OCI-LY7 (cell line): Measurements from ENCODE around the gene SLC4A3. TPM values are rescaled to one million over a fixed set of nuclear protein-coding genes. Genes with fewer than 3 reads are reported as not detected.
"Not testable (repeated sequence)": the region's sequence is repeated elsewhere in the genome, so short reads cannot be mapped to it uniquely, and the experiment has no call there.

Source experiments
- BruUV-seq: library from RNA; stranded (reverse); fragments of 400-500 nt; replicated peaks from 2 replicates; lab custom pipeline; 2021; lab: Mats Ljungman, UMichigan
- CTCF ChIA-PET: fragments of 300-600 bp; sonication (Branson Sonifier 250); formaldehyde crosslinking; loops from one replicate; lab custom pipeline; 2022; ENCODE audit warnings: antibody characterized with exemption; ENCODE audit not compliant: unreplicated experiment; lab: Charles Lee
- POLR2A ChIA-PET: fragments of 300-600 bp; sonication (Branson Sonifier 250); formaldehyde crosslinking; loops from one replicate; lab custom pipeline; 2022; ENCODE audit warnings: antibody characterized with exemption; lab: Charles Lee
- DNase-seq: peaks from one replicate; pipeline ENCODE4 v3.0.0-alpha.2; 2015; ENCODE audit warnings: low spot score
- H2AFZ ChIP-seq: fragments of 200-600 bp; sonication (generic), shearing (Covaris generic); 2 replicates; pipeline ENCODE4 v1.6.1; 2014; ENCODE audit warnings: mild to moderate bottlenecking, antibody characterized with exemption, low read length, moderate library complexity
- H3K27ac ChIP-seq: fragments of 200-600 bp; sonication (generic); 2 replicates; pipeline ENCODE4 v1.5.1; 2014; ENCODE audit warnings: mixed run types, low read depth, mild to moderate bottlenecking, moderate library complexity, low read length, inconsistent platforms; ENCODE audit not compliant: poor library complexity, severe bottlenecking
- H3K36me3 ChIP-seq: fragments of 200-600 bp; sonication (generic); 2 replicates; pipeline ENCODE4 v1.6.1; 2014; ENCODE audit warnings: mild to moderate bottlenecking, antibody characterized with exemption, low read length, moderate library complexity, mixed read lengths; ENCODE audit not compliant: insufficient read depth
- H3K4me1 ChIP-seq: fragments of 200-600 bp; sonication (generic); 2 replicates; pipeline ENCODE4 v1.5.1; 2014; ENCODE audit warnings: mild to moderate bottlenecking, low read length; ENCODE audit not compliant: insufficient read depth, poor library complexity, severe bottlenecking
- H3K4me2 ChIP-seq: fragments of 200-600 bp; sonication (generic); 2 replicates; pipeline ENCODE4 v1.6.1; 2014; ENCODE audit warnings: mild to moderate bottlenecking, low read length
- H3K4me3 ChIP-seq: fragments of 200-600 bp; sonication (generic); 2 replicates; pipeline ENCODE4 v1.5.1; 2014; ENCODE audit warnings: mild to moderate bottlenecking, low read depth, low read length; ENCODE audit not compliant: poor library complexity, severe bottlenecking
- H3K79me2 ChIP-seq: fragments of 200-600 bp; sonication (generic); 2 replicates; pipeline ENCODE4 v1.6.1; 2016; ENCODE audit warnings: low read depth, mild to moderate bottlenecking, low read length, moderate library complexity, mixed read lengths; ENCODE audit not compliant: insufficient read depth
- H3K9me2 ChIP-seq: fragments of 200-600 bp; sonication (generic); 2 replicates; pipeline ENCODE4 v1.6.1; 2016; ENCODE audit warnings: mild to moderate bottlenecking, low read length, mixed read lengths; ENCODE audit not compliant: insufficient read depth
- H3K9me3 ChIP-seq: fragments of 200-600 bp; sonication (generic); 2 replicates; pipeline ENCODE4 v1.6.1; 2014; ENCODE audit warnings: mild to moderate bottlenecking, mixed run types, low read length, mixed read lengths
- H4K20me1 ChIP-seq: fragments of 200-600 bp; sonication (generic); 2 replicates; pipeline ENCODE4 v1.6.1; 2014; ENCODE audit warnings: mild to moderate bottlenecking, antibody characterized with exemption, low read length, moderate library complexity, mixed read lengths; ENCODE audit not compliant: insufficient read depth
- CTCF ChIP-seq: fragments of 200-600 bp; sonication (generic); conservative IDR thresholded peaks from 2 replicates; pipeline ENCODE4 v1.5.1; 2014; ENCODE audit warnings: mild to moderate bottlenecking, antibody characterized with exemption, low read length, moderate library complexity, mixed read lengths
- EZH2phosphoT487 ChIP-seq: fragments of 200-600 bp; sonication (generic); IDR thresholded peaks from 2 replicates; pipeline ENCODE4 v1.6.1; 2018; ENCODE audit warnings: low read depth, borderline replicate concordance, mild to moderate bottlenecking, mixed run types, antibody characterized with exemption, low read length, moderate library complexity, mixed read lengths
- intact Hi-C: fragments of 100-400 bp; cut with micrococcal nuclease; formaldehyde crosslinking; loops from one replicate; pipeline ENCODE4 v1.10.0; 2022; ENCODE audit not compliant: unreplicated experiment
- total RNA-seq, 2 experiments: library from RNA; depleted of rRNA in 1 of 2; stranded (reverse); fragments of >200 nt in 1 of 2; shearing (Covaris generic) in 1 of 2; gene quantifications; 2 replicates each; pipeline ENCODE4 v1.2.3, GENCODE V29; 2014 to 2022

The SLC4A3 gene
- total RNA-seq, 2 experiments from 2014 or later: not detected

GRCh38 chr2:219650426-219651248 is 23.2 kb downstream of the SLC4A3 start:
- H3K79me2 ChIP-seq: no peaks in the 10 kb centered on the region
- intact Hi-C loops: no loop called here
- H3K9me3 ChIP-seq: no peaks in the 10 kb centered on the region
- H3K4me1 ChIP-seq: no peaks in the 10 kb centered on the region
- CTCF ChIA-PET: interaction anchor here (0.6 kb wide), 1 partner anchor 115 kb away, joined by 3 read pairs; no protein-coding TSS in a partner anchor
- POLR2A ChIA-PET: no interaction called here
- no peaks in the 10 kb centered on the region for H3K9me2 ChIP-seq
- BruUV-seq: no TSS peak
- H3K4me2 ChIP-seq: no peak overlapping the region
- TF ChIP-seq EZH2phosphoT487 (no peak), CTCF (no peak)
- H2AFZ ChIP-seq: no peak overlapping the region
- H3K27ac ChIP-seq: no peak overlapping the region
- no peak overlapping the region for H3K4me3 ChIP-seq
- no peaks in the 10 kb centered on the region for H4K20me1 ChIP-seq
- no peak for DNase-seq
- H3K36me3 ChIP-seq: no peaks in the 10 kb centered on the region

GRCh38 chr2:219651656-219652055 is 24.2 kb downstream of the SLC4A3 start:
- not testable (repeated sequence) for H2AFZ ChIP-seq

GRCh38 chr2:219656526-219656925 is 29.1 kb downstream of the SLC4A3 start:
- H3K9me2 ChIP-seq: no peaks in the 10 kb centered on the region
- no peaks in the 10 kb centered on the region for H3K79me2 ChIP-seq
- no peak overlapping the region for H2AFZ ChIP-seq
- ChIA-PET POLR2A (no interaction called here), CTCF (no interaction called here)
- no peak overlapping the region for H3K4me3 ChIP-seq
- DNase-seq: no peak
- intact Hi-C loops: no loop called here
- no peaks in the 10 kb centered on the region for H4K20me1 ChIP-seq
- no peaks in the 10 kb centered on the region for H3K9me3 ChIP-seq
- BruUV-seq: no TSS peak
- H3K27ac ChIP-seq: no peak overlapping the region
- no peaks in the 10 kb centered on the region for H3K4me1 ChIP-seq
- H3K36me3 ChIP-seq: no peaks in the 10 kb centered on the region
- TF ChIP-seq EZH2phosphoT487 (no peak), CTCF (no peak)
- no peak overlapping the region for H3K4me2 ChIP-seq

More at GRCh38 chr2:219651656-219652055, 24.2 kb downstream of the SLC4A3 start:
- H3K4me1 ChIP-seq, intact Hi-C loops, H3K79me2 ChIP-seq, POLR2A ChIA-PET, H3K4me3 ChIP-seq, CTCF ChIA-PET, DNase-seq, H3K9me2 ChIP-seq, H3K4me2 ChIP-seq, H4K20me1 ChIP-seq, H3K27ac ChIP-seq, H3K36me3 ChIP-seq, BruUV-seq, H3K9me3 ChIP-seq: not testable (repeated sequence)
